Osteoblast (primary cell): ENCODE results near the gene TMEM243. TPM values are rescaled to one million over a fixed set of nuclear protein-coding genes. Genes with fewer than 3 reads are reported as not detected.
"Not testable (repeated sequence)": the region's sequence is repeated elsewhere in the genome, so short reads cannot be mapped to it uniquely, and the experiment has no call there.

Source experiments
- DNase-seq: peaks from one replicate; pipeline ENCODE4 v3.0.0; 2011; ENCODE audit warnings: low spot score, mixed read lengths; ENCODE audit not compliant: insufficient read length; ENCODE audit errors: missing footprints
- H2AFZ ChIP-seq: 2 replicates; pipeline ENCODE4 v1.6.0; 2011; ENCODE audit warnings: mild to moderate bottlenecking, low read length
- H3K27ac ChIP-seq: 2 replicates; pipeline ENCODE4 v1.5.1; 2011; ENCODE audit warnings: mild to moderate bottlenecking, low read depth, low read length, moderate library complexity
- H3K27me3 ChIP-seq: 2 replicates; pipeline ENCODE4 v1.6.0; 2012; ENCODE audit warnings: mild to moderate bottlenecking, control low read depth, inconsistent platforms, low read length, moderate library complexity; ENCODE audit not compliant: insufficient read depth
- H3K36me3 ChIP-seq: 2 replicates; pipeline ENCODE4 v1.5.1; 2011; ENCODE audit warnings: mild to moderate bottlenecking, low read length, control low read depth, moderate library complexity; ENCODE audit not compliant: insufficient read depth
- H3K4me1 ChIP-seq: 2 replicates; pipeline ENCODE4 v1.5.1; 2011; ENCODE audit warnings: mild to moderate bottlenecking, low read length, control low read depth, moderate library complexity; ENCODE audit not compliant: insufficient read depth
- H3K4me2 ChIP-seq: 2 replicates; pipeline ENCODE4 v1.6.0; 2011; ENCODE audit warnings: mild to moderate bottlenecking, low read length; ENCODE audit not compliant: insufficient read depth
- H3K4me3 ChIP-seq: fragments of 200-600 bp; sonication (generic); 3 replicates; pipeline ENCODE4 v1.5.1; 2012; ENCODE audit warnings: mild to moderate bottlenecking, low read length, inconsistent platforms; ENCODE audit not compliant: insufficient read depth
- H3K79me2 ChIP-seq: 2 replicates; pipeline ENCODE4 v1.6.0; 2012; ENCODE audit warnings: mild to moderate bottlenecking, low read length, control low read depth, inconsistent platforms; ENCODE audit not compliant: insufficient read depth
- H3K9me3 ChIP-seq: 2 replicates; pipeline ENCODE4 v1.5.1; 2011; ENCODE audit warnings: low read depth, low read length, control low read depth
- H4K20me1 ChIP-seq: 2 replicates; pipeline ENCODE4 v1.6.0; 2012; ENCODE audit warnings: mild to moderate bottlenecking, low read length, control low read depth; ENCODE audit not compliant: insufficient read depth
- total RNA-seq: library from RNA; depleted of rRNA; stranded (reverse); fragments of >200 nt; gene quantifications from 2 replicates; pipeline ENCODE4 v1.2.3, GENCODE V29; 2012
- TF ChIP-seq, protein P1 (sequence below): IDR thresholded peaks from 2 replicates; pipeline ENCODE4 v1.5.1; 2011; ENCODE audit warnings: mild to moderate bottlenecking, low read depth, low read length, moderate library complexity; ENCODE audit errors: extremely low read depth

TMEM243 gene
- total RNA-seq, 1 donor, result 35.5 TPM

DNA sequence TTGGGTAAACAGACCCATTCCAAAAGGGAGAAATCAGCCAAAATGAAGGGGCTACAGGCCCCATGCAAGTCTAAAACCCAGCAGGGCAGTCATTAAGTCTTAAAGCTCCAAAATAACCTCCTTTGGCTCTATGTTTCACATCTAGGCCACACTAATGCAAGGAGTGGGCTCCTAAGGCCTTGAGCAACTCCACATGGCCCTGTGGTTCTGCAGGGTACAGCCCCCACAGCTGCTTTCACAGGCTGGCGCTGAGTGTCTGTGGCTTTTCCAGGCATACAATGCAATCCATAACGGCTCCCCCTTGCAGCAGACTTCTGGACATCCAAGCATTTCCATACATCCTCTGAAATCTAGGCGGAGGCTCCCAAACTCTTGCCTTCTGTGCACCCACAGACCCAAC is 9.0 kb downstream of the TMEM243 start:
- no peak overlapping the region for H3K4me2 ChIP-seq
- TF ChIP-seq, protein P1, sequence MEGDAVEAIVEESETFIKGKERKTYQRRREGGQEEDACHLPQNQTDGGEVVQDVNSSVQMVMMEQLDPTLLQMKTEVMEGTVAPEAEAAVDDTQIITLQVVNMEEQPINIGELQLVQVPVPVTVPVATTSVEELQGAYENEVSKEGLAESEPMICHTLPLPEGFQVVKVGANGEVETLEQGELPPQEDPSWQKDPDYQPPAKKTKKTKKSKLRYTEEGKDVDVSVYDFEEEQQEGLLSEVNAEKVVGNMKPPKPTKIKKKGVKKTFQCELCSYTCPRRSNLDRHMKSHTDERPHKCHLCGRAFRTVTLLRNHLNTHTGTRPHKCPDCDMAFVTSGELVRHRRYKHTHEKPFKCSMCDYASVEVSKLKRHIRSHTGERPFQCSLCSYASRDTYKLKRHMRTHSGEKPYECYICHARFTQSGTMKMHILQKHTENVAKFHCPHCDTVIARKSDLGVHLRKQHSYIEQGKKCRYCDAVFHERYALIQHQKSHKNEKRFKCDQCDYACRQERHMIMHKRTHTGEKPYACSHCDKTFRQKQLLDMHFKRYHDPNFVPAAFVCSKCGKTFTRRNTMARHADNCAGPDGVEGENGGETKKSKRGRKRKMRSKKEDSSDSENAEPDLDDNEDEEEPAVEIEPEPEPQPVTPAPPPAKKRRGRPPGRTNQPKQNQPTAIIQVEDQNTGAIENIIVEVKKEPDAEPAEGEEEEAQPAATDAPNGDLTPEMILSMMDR, result no peak
- peaks cover 74% of the 10 kb centered on the region for H3K79me2 ChIP-seq

DNA sequence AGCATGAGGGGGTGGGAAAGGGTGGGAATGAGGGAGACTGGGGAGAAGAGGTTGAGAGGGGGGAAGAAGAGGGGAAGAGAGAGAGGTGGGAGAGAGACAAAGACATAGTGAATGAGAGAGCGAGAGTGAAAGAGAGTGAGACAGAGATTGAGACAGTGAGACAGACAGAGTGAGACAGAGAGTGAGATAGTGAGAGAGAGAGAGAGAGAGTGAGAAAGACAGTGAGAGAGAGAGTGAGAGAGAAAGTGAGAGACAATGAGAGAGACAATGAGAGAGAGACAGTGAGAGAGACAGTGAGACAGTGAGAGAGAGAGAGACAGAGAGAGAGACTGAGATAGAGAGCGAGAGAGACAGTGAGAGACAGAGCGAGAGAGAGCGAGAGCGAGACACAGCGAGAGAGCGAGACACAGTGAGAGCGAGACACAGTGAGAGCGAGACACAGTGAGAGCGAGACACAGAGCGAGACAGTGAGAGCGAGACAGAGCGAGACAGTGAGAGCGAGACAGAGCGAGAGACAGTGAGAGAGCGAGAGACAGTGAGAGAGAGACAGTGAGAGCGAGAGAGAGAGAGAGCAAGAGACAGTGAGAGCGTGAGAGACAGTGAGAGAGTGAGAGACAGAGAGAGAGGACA is 10.1 kb downstream of the TMEM243 start:
- H3K36me3 ChIP-seq, result no peaks in the 10 kb centered on the region
- DNase-seq, result no peak
- H3K9me3 ChIP-seq, result no peaks in the 10 kb centered on the region
- H3K79me2 ChIP-seq, result peaks cover 72% of the 10 kb centered on the region
- H2AFZ ChIP-seq, result no peak overlapping the region
- no peaks in the 10 kb centered on the region for H3K4me1 ChIP-seq
- TF ChIP-seq, protein P1, result no peak
- no peak overlapping the region for H3K27ac ChIP-seq
- no peak overlapping the region for H3K4me3 ChIP-seq
- H3K27me3 ChIP-seq, result no peaks in the 10 kb centered on the region
- H3K4me2 ChIP-seq, result no peak overlapping the region
- H4K20me1 ChIP-seq, result peaks cover 31% of the 10 kb centered on the region

More for the DNA sequence above, 9.0 kb downstream of the TMEM243 start:
- Histone ChIP-seq H3K36me3 (no peaks in the 10 kb centered on the region), H3K4me1 (no peaks in the 10 kb centered on the region), H3K27ac (no peak overlapping the region), H3K4me3 (no peak overlapping the region), H3K27me3 (no peaks in the 10 kb centered on the region), H2AFZ (no peak overlapping the region), H4K20me1 (peaks cover 36% of the 10 kb centered on the region), H3K9me3 (no peaks in the 10 kb centered on the region)
- DNase-seq, result no peak

DNA sequence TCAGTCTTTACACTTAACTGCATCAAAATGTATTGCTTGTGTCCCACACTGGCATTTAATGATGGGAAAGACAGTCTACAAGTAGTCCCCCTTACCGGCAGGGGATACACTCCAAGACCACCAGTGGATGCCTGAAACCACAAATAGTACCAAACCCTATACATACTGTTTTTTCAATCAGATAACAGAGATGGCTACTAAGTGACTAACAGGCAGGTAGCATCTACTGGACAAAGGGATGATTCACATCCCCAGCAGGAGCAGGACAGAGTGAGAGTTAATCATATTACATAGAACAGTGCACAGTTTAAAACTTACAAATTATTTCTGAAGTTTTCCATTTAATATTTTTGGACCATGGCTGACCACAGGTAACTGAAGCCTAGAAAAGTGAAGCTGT is 13.2 kb downstream of the TMEM243 start:
- peaks cover 5% of the 10 kb centered on the region for H3K36me3 ChIP-seq
- peaks cover 70% of the 10 kb centered on the region for H3K79me2 ChIP-seq

DNA sequence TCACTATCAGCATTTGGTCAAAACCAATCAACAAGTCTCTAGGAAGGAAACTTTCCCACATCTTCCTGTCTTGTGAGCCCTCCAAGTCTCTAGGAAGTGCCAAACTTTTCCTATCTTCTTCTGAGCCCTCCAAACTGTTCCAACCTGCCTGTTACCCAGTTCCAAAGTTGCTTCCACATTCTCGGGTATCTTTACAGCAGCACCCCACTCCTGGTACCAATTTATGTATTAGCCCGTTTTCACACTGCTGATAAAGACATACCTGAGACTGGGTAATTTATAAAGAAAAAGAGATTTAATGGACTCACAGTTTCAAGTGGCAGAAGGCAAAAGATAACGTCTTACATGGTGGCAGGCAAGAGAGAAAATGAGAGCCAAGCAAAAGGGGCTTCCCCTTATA is 13.8 kb downstream of the TMEM243 start:
- not testable (repeated sequence) for H2AFZ ChIP-seq, H3K36me3 ChIP-seq, H3K4me2 ChIP-seq, H3K4me3 ChIP-seq, H3K27me3 ChIP-seq, H3K27ac ChIP-seq, DNase-seq, H3K4me1 ChIP-seq, H3K9me3 ChIP-seq
- H3K79me2 ChIP-seq, result peaks cover 70% of the 10 kb centered on the region
- H4K20me1 ChIP-seq, result peaks cover 22% of the 10 kb centered on the region

More for the DNA sequence above, 13.2 kb downstream of the TMEM243 start:
- Histone ChIP-seq H3K27ac (no peak overlapping the region), H3K4me3 (no peak overlapping the region), H3K27me3 (no peaks in the 10 kb centered on the region), H3K4me1 (no peaks in the 10 kb centered on the region), H4K20me1 (peaks cover 28% of the 10 kb centered on the region), H3K4me2 (no peak overlapping the region), H2AFZ (no peak overlapping the region), H3K9me3 (no peaks in the 10 kb centered on the region)
- no peak for DNase-seq
- TF ChIP-seq, protein P1, result no peak
